Measurements from ENCODE around the gene ADGRB3. TPM values are rescaled to one million over a fixed set of nuclear protein-coding genes. Genes with fewer than 3 reads are reported as not detected.

The ADGRB3 gene
- total RNA-seq, 1 donor from 2014 or later = 1.5 TPM

- Histone ChIP-seq H3K27me3 (no peaks in the 10 kb centered on the region), H3K4me2 (no peak overlapping the region), H4K20me1 (ENCODE audit: low read depth) (no peaks in the 10 kb centered on the region), H3K79me2 (ENCODE audit: low read depth) (no peaks in the 10 kb centered on the region), H3K9ac (no peak overlapping the region), H3K4me1 (peaks cover 5% of the 10 kb centered on the region), H3K27ac (no peak overlapping the region), H3K36me3 (no peaks in the 10 kb centered on the region), H3K4me3 (no peak overlapping the region), H3F3A (ENCODE audit: low read depth) (no peaks in the 10 kb centered on the region), H3K9me3 (ENCODE audit: low read depth) (no peaks in the 10 kb centered on the region), H2AFZ (replicated peaks) (no peak overlapping the region)
- Mint-ChIP-seq H3K36me3 (no peaks in the 10 kb centered on the region), H3K27ac (no peak overlapping the region), H3K9me3 (no peaks in the 10 kb centered on the region), H3K4me1 (peaks cover 16% of the 10 kb centered on the region), H3K4me3 (no peak overlapping the region), H3K27me3 (ENCODE audit: insufficient read depth, low read depth) (no peaks in the 10 kb centered on the region)
- no peak for DNase-seq (ENCODE audit: low spot score)
- TF ChIP-seq EZH2phosphoT487 (IDR thresholded peaks at IDR 0.05) = no peak
- no peak for TF ChIP-seq CTCF (IDR thresholded peaks at IDR 0.05)
- no peak for TF ChIP-seq EZH2 (IDR thresholded peaks at IDR 0.05)
These were observed 731.7 kb downstream of the ADGRB3 start for GRCh38 chr6:69366831-69367230.

DNA sequence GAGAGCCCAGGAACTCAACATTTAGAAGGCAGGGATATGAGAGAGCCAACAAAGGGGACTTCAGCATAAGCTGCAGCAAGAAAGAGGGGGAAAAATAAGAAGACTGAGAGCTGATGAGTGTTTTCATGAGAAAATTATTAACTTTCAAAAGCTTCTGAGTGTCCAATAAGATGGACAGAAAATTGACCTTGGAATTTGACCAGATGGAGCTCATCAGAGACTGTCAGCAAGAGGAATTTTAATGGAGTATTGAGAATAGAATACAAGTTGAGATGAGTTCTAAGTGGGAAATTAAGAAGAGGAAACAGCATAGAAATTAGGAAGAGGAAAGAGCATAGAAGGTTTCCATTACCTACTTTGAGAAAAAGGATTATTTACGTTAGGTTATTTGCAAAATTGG lies 733.5 kb downstream of the ADGRB3 start:
- DNase-seq (ENCODE audit: low spot score) = no peak

GRCh38 chr6:69370763-69371162 lies 735.7 kb downstream of the ADGRB3 start:
- Histone ChIP-seq H3K4me3 (no peak overlapping the region), H3K9me3 (ENCODE audit: low read depth) (no peaks in the 10 kb centered on the region), H3K27ac (no peak overlapping the region), H3K4me2 (no peak overlapping the region), H4K20me1 (ENCODE audit: low read depth) (no peaks in the 10 kb centered on the region), H3F3A (ENCODE audit: low read depth) (no peaks in the 10 kb centered on the region), H3K4me1 (no peaks in the 10 kb centered on the region), H3K27me3 (no peaks in the 10 kb centered on the region), H2AFZ (replicated peaks) (no peak overlapping the region), H3K36me3 (no peaks in the 10 kb centered on the region), H3K79me2 (ENCODE audit: low read depth) (no peaks in the 10 kb centered on the region), H3K9ac (no peak overlapping the region)
- H3K9me3 Mint-ChIP-seq = no peaks in the 10 kb centered on the region
- H3K4me3 Mint-ChIP-seq = no peak overlapping the region
- no peaks in the 10 kb centered on the region for H3K27me3 Mint-ChIP-seq (ENCODE audit: insufficient read depth, low read depth)
- peaks cover 13% of the 10 kb centered on the region for H3K4me1 Mint-ChIP-seq
- no peak overlapping the region for H3K27ac Mint-ChIP-seq
- no peaks in the 10 kb centered on the region for H3K36me3 Mint-ChIP-seq
- no peak for TF ChIP-seq EZH2phosphoT487 (IDR thresholded peaks at IDR 0.05)
- no peak for TF ChIP-seq CTCF (IDR thresholded peaks at IDR 0.05)
- no peak for TF ChIP-seq EZH2 (IDR thresholded peaks at IDR 0.05)
- DNase-seq (ENCODE audit: low spot score) = peak; percentile 16

More for the DNA sequence above, 733.5 kb downstream of the ADGRB3 start:
- Mint-ChIP-seq H3K4me1 (peaks cover 16% of the 10 kb centered on the region), H3K4me3 (no peak overlapping the region), H3K27ac (no peak overlapping the region), H3K27me3 (ENCODE audit: insufficient read depth, low read depth) (no peaks in the 10 kb centered on the region), H3K36me3 (no peaks in the 10 kb centered on the region), H3K9me3 (no peaks in the 10 kb centered on the region)
- no peaks in the 10 kb centered on the region for H3K9me3 ChIP-seq (ENCODE audit: low read depth)
- H3K79me2 ChIP-seq (ENCODE audit: low read depth) = no peaks in the 10 kb centered on the region
- H3K27ac ChIP-seq = no peak overlapping the region
- H3K36me3 ChIP-seq = no peaks in the 10 kb centered on the region
- H3F3A ChIP-seq (ENCODE audit: low read depth) = no peaks in the 10 kb centered on the region
- H3K4me1 ChIP-seq = peaks cover 5% of the 10 kb centered on the region
- no peaks in the 10 kb centered on the region for H4K20me1 ChIP-seq (ENCODE audit: low read depth)
- no peak overlapping the region for H2AFZ ChIP-seq (replicated peaks)
- H3K4me2 ChIP-seq = no peak overlapping the region
- TF ChIP-seq EZH2phosphoT487 (IDR thresholded peaks at IDR 0.05) (no peak), EZH2 (IDR thresholded peaks at IDR 0.05) (no peak), CTCF (IDR thresholded peaks at IDR 0.05) (no peak)
- H3K9ac ChIP-seq = no peak overlapping the region
- H3K27me3 ChIP-seq = no peaks in the 10 kb centered on the region
- no peak overlapping the region for H3K4me3 ChIP-seq

Data from neural progenitor cell (in vitro differentiated cells).